Panc1 (cell line): Measurements from ENCODE around the gene COL4A4.

Experiments used
- POLR2AphosphoS5 ChIP-seq: IDR thresholded peaks from 2 replicates; pipeline ENCODE4 v1.6.1; 2012; ENCODE audit warnings: mild to moderate bottlenecking, low read depth, low read length, moderate library complexity
- REST ChIP-seq, 2 experiments: IDR thresholded peaks; 2 replicates each; pipeline ENCODE4 v1.6.1; 2011 to 2012; ENCODE audit warnings: low read depth in 2 of 2, control low read depth in 1 of 2, low read length in 1 of 2, mild to moderate bottlenecking in 1 of 2, moderate library complexity in 1 of 2; ENCODE audit not compliant: insufficient read depth in 1 of 2
- TF ChIP-seq, protein P1 (sequence below): fragments of 450-650 bp; IDR thresholded peaks from 2 replicates; pipeline ENCODE4 v1.5.1; 2017; ENCODE audit warnings: mild to moderate bottlenecking

- TF ChIP-seq, protein P1, sequence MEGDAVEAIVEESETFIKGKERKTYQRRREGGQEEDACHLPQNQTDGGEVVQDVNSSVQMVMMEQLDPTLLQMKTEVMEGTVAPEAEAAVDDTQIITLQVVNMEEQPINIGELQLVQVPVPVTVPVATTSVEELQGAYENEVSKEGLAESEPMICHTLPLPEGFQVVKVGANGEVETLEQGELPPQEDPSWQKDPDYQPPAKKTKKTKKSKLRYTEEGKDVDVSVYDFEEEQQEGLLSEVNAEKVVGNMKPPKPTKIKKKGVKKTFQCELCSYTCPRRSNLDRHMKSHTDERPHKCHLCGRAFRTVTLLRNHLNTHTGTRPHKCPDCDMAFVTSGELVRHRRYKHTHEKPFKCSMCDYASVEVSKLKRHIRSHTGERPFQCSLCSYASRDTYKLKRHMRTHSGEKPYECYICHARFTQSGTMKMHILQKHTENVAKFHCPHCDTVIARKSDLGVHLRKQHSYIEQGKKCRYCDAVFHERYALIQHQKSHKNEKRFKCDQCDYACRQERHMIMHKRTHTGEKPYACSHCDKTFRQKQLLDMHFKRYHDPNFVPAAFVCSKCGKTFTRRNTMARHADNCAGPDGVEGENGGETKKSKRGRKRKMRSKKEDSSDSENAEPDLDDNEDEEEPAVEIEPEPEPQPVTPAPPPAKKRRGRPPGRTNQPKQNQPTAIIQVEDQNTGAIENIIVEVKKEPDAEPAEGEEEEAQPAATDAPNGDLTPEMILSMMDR: no peak
- TF ChIP-seq POLR2AphosphoS5: no peak
- no peak for TF ChIP-seq REST (IDR thresholded peaks at IDR 0.05; ENCODE audit: insufficient read depth in 1 of 2, low read depth in 2 of 2, low read length in 1 of 2)
These were observed 201.7 kb downstream of the COL4A4 start for GRCh38 chr2:226962176-226962773.
